Panc1 (cell line): ENCODE results near the gene ATF7.

Source experiments
- CTCF ChIP-seq: fragments of 450-650 bp; IDR thresholded peaks from 2 replicates; pipeline ENCODE4 v1.5.1; 2017; ENCODE audit warnings: mild to moderate bottlenecking
- POLR2AphosphoS5 ChIP-seq: IDR thresholded peaks from 2 replicates; pipeline ENCODE4 v1.6.1; 2012; ENCODE audit warnings: mild to moderate bottlenecking, low read depth, low read length, moderate library complexity
- REST ChIP-seq, 2 experiments: IDR thresholded peaks; 2 replicates each; pipeline ENCODE4 v1.6.1; 2011 to 2012; ENCODE audit warnings: low read depth in 2 of 2, control low read depth in 1 of 2, low read length in 1 of 2, mild to moderate bottlenecking in 1 of 2, moderate library complexity in 1 of 2; ENCODE audit not compliant: insufficient read depth in 1 of 2
- SIN3A ChIP-seq: IDR thresholded peaks from 2 replicates; pipeline ENCODE4 v1.6.1; 2012; ENCODE audit warnings: low read depth, mild to moderate bottlenecking, low read length, moderate library complexity, borderline replicate concordance; ENCODE audit not compliant: insufficient read depth

- TF ChIP-seq SIN3A (no peak), CTCF (no peak), REST (IDR thresholded peaks at IDR 0.05; ENCODE audit: insufficient read depth in 1 of 2, low read depth in 2 of 2, low read length in 1 of 2) (no peak), POLR2AphosphoS5 (no peak)
These were observed 75.6 kb downstream of the ATF7 start for GRCh38 chr12:53550595-53550994.
